GM10248 (cell line): Measurements from ENCODE around the gene PCDHGA2.

Source experiments
- CTCF ChIA-PET: fragments of 300-600 bp; sonication (Branson Sonifier 250); formaldehyde crosslinking; extraction: SDS; loops from one replicate; lab custom pipeline; 2021; ENCODE audit warnings: antibody characterized with exemption; lab: Yijun Ruan, JAX
- POLR2A ChIA-PET: fragments of 350-650 bp; sonication (Branson Sonifier 250); formaldehyde crosslinking; extraction: SDS; loops from one replicate; lab custom pipeline; 2020; ENCODE audit warnings: antibody characterized with exemption; lab: Yijun Ruan, JAX
- DNase-seq: peaks from one replicate; pipeline ENCODE4 v3.0.0; 2012; ENCODE audit errors: extremely low spot score
- TF ChIP-seq, protein P1 (sequence below): IDR thresholded peaks from 2 replicates; pipeline ENCODE4 v1.5.1; 2012; ENCODE audit warnings: mild to moderate bottlenecking, low read depth; ENCODE audit errors: extremely low read depth, missing control alignments, control extremely low read depth

PCDHGA2 gene

DNA sequence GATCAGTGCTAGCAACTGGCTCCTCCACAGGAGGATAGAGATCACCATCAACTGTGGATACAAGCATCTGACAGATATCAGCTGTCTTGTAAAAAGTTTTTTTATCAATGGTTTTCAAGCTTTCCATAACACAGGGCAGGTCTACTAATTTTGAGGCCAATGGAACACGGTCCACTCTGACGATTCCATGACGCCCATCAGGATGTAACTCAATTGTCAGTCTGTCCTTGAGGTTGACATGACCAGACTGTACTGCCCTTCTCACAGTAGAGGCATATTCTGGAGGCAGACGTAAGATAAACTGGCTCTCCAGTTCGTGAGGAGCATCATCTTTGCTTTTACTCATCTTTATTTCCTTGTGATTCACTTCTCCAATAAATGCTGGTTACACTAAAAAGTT is 18.9 kb upstream of the PCDHGA2 start:
- CTCF ChIA-PET: interaction anchor here (0.6 to 4.4 kb wide), 34 partner anchors 8 to 601 kb away, joined by 3 to 53 read pairs (median 4); partner anchors contain the start of genes PCDHGA1, PCDHGA10, PCDHGA11 and PCDHGA2
- POLR2A ChIA-PET: interaction anchor here (0.6 to 1.7 kb wide), 3 partner anchors 11 to 984 kb away, joined by 3 to 4 read pairs (median 4); partner anchors contain the start of genes DIAPH1 and PCDHGA1
- DNase-seq: no peak
- TF ChIP-seq, protein P1, sequence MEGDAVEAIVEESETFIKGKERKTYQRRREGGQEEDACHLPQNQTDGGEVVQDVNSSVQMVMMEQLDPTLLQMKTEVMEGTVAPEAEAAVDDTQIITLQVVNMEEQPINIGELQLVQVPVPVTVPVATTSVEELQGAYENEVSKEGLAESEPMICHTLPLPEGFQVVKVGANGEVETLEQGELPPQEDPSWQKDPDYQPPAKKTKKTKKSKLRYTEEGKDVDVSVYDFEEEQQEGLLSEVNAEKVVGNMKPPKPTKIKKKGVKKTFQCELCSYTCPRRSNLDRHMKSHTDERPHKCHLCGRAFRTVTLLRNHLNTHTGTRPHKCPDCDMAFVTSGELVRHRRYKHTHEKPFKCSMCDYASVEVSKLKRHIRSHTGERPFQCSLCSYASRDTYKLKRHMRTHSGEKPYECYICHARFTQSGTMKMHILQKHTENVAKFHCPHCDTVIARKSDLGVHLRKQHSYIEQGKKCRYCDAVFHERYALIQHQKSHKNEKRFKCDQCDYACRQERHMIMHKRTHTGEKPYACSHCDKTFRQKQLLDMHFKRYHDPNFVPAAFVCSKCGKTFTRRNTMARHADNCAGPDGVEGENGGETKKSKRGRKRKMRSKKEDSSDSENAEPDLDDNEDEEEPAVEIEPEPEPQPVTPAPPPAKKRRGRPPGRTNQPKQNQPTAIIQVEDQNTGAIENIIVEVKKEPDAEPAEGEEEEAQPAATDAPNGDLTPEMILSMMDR: no peak

DNA sequence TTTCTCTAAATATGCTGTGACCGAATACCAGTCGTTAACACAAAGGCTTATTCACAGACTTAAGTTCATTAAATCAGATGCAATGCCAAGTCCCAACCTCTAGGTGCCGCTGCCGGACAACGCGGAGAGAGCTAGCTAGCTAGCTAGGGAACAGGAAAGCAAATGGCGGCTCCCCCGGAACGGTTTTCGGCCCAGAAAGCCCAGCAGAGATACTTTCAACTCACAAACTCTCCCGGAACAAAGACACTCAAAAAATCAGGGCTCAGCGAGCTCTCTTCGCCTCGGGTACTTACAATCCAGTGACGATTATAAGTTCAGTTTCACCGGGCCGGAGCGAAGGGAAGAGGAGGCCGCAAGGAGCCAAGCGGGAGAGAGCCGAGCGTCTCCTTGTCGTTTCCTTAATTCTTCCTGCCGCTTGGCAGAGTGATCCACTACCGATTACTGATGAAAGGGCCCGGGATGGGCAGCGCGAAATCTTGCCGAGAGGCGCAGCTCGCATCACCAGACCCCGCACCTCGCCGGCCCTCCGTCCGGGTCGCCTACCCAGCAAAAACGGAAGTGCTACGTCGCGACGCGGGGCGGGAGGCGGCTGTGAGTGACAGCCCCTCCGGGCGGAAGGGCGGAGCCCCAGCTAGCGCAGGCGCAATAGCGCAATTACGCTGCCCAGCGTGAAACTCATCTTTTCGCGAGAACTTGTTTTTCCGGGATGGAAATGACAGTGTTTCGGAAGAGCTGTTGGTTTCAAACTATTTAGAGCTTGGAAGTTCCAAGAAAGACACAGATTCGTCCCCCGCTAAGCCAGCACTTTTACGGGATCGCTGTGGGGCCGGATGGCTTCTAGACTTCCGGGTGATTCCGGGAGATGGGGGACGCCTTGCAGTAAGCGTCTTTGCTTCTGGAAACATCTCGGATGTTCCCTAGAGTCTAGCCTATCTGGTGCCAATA is 18.1 kb upstream of the PCDHGA2 start, which contains the start of gene TAF7:
Gene TAF7, minus strand, starts transcription at position 560 of the 945 bp plus-strand sequence. CDS start 740 bp downstream, outside the sequence.
- DNase-seq: peak; percentile 93
- POLR2A ChIA-PET: interaction anchor here (0.6 to 1.7 kb wide), 4 partner anchors 10 to 985 kb away, joined by 3 to 4 read pairs (median 4); partner anchors contain the start of genes DIAPH1 and PCDHGA1
- TF ChIP-seq, protein P1: peak; percentile 95
- CTCF ChIA-PET: interaction anchor here (0.6 to 4.4 kb wide), 42 partner anchors 9 to 602 kb away, joined by 3 to 53 read pairs (median 4); partner anchors contain the start of genes PCDHGA1, PCDHGA10, PCDHGA11 and PCDHGA2

DNA sequence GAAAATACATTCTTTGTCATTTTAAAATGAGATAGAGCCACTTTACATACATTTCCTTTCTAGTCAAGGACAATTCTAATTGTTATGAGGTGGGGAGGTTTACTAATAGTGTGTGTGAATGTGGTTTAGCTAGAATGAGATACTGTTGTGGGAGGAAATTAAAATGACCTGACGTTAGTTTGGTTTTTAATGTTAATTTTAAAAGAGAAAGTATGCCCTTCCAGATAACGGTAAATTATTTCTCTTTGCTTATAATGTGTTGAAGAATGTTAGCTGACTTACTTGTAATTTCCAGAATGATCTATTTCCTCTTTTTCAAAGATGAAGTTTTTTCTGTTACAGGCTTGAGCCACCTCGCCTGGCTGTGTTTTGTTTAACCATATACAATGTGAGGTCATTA is 16.3 kb upstream of the PCDHGA2 start:
- POLR2A ChIA-PET: no interaction called here
- TF ChIP-seq, protein P1: no peak
- CTCF ChIA-PET: interaction anchor here (1.9 to 4.0 kb wide), 2 partner anchors 242 to 245 kb away, joined by 6 to 17 read pairs; no protein-coding TSS in a partner anchor
- no peak for DNase-seq

DNA sequence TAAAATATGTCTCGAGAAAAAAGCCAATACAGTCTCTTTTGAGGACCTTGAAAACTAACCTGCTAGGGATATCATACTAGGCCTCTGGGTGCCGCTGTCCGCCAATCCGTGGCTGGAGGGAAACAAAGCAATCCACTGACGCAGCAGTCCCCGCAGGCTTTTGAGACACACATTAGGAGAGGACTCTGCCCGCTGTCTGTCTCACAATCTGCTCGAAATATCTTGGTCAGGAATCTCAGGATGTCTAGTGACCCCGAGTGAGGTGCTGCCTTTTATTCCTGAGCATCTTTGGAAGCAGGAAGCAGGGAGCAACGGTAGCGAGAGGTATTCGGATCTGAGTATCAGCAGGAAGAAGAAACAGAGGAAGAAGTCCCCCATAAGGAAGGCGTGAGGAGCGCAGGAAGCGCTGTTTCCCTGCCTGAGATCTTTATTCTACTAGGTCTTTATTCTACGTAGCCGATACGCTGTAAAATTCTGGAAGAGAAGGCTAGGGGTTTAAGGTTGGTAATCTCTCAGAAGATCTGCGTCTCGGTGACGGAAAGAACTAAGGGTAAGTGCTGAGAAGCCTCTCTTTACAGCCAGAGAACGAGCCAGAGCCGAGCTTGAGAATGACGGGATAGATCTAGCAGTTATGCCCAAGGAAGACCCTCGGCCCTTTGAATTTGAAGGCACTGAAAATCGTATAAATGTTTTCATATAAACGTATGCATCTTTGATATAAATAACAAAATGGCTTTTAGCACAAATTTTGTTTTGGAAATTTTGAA is 12.3 kb upstream of the PCDHGA2 start:
- peak; percentile 62 for DNase-seq
- ChIA-PET CTCF (interaction anchor here (0.7 to 4.6 kb wide), 7 partner anchors 10 to 242 kb away, joined by 3 to 14 read pairs (median 4); partner anchors contain the start of genes PCDHGA2 and PCDHGB3), POLR2A (no interaction called here)
- TF ChIP-seq, protein P1: peak; percentile 43

DNA sequence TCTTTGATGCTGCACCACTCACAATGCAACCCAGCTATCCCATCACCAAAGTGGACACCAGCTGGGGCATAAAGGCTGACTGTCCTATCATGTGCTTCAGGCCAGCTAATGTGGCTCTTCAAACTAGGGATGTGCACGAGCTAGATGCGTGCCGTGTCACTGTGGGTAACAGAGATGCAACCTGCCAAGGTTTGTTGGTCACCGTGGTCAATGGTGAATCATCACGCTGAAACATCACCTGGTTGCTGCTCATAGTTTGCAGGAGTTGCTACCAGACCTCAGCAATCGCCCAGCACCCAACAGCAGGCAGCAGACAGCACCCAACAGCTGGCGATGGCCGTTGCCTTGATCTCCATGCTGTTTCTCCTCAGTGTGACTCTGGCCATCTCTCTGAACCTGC is 10.3 kb upstream of the PCDHGA2 start:
- ChIA-PET POLR2A (no interaction called here), CTCF (interaction anchor here (0.8 to 4.4 kb wide), 8 partner anchors 9 to 236 kb away, joined by 3 to 53 read pairs (median 4); partner anchors contain the start of genes PCDHGB1, PCDHGB6 and TAF7)
- no peak for DNase-seq
- TF ChIP-seq, protein P1: no peak
